Heart left ventricle (tissue), 13 donors: ENCODE results near the gene CLIP2.

Experiments
- POLR2A ChIP-seq, 2 donors: fragments of 450-650 bp; IDR thresholded peaks; one replicate each; pipeline ENCODE4 v1.6.1; 2017; ENCODE audit warnings: antibody characterized with exemption in 2 of 2, mild to moderate bottlenecking in 2 of 2, moderate library complexity in 2 of 2
- TF ChIP-seq, protein P1 (sequence below), 12 donors: fragments of 200-600 bp; sonication (generic) in 4 of 12; IDR thresholded peaks; one replicate each; pipeline versions ENCODE4 v1.5.0 to v1.8.0; 2018 to 2022; ENCODE audit warnings: antibody characterized with exemption in 12 of 12, mild to moderate bottlenecking in 5 of 12
- donor health status: ischemic (EF 13 %, LVEDD 7.1; RV severe dilation, severe dysfunction).
- donor health status: DM: no; HTN: yes; CAD: no.
- donor health status: DM: no; HTN: no; CAD: no.
- donor health status: ischemic (EF 25% LVEDD 6.9; RV normal size, moderate dysfunction).
- donor health status: ischemic (EF 25% LVEDD 5.7; RV mildly dilated, moderate dysfunction).
- donor health status: ischemic (EF 35%, LVEDD 5.7; RV mildly dilated, moderate dysfunction).
- donor health status: nonischemic (EF 11% LVEDD 7.7; RV severe dilation, severe dysfunction).
- donor health status: DM: yes; HTN: yes; CAD: no.
- donor health status: PGD.
- donor health status: ischemic (EF 29% LVEDD 5.4; RV normal size, mild dysfunction).
- donor health status: nonischemic (EF 23%, LVEDD 6.1; RV moderate dilation, normal function).

DNA sequence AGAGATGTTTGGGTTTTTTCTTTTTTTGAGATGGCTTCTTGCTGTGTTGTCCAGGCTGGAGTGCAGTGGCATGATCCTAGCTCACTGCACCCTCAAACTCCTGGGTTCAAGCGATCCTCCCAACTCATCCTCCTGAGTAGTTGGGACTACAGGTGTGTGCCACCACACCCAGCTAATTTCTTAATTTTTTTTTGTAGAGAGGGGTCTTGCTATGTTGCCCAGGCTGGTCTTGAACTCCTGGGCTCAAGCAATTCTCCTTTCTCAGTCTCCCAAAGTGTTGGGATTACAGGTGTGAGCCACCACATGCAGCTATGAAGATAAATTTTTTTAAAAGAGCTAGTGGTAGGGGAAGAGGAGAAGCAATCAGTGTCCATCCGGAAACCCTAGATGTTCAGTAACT, 56.8 kb downstream of the CLIP2 start:
- TF ChIP-seq POLR2A (IDR thresholded peaks at IDR 0.05), result no peak
- TF ChIP-seq, protein P1, sequence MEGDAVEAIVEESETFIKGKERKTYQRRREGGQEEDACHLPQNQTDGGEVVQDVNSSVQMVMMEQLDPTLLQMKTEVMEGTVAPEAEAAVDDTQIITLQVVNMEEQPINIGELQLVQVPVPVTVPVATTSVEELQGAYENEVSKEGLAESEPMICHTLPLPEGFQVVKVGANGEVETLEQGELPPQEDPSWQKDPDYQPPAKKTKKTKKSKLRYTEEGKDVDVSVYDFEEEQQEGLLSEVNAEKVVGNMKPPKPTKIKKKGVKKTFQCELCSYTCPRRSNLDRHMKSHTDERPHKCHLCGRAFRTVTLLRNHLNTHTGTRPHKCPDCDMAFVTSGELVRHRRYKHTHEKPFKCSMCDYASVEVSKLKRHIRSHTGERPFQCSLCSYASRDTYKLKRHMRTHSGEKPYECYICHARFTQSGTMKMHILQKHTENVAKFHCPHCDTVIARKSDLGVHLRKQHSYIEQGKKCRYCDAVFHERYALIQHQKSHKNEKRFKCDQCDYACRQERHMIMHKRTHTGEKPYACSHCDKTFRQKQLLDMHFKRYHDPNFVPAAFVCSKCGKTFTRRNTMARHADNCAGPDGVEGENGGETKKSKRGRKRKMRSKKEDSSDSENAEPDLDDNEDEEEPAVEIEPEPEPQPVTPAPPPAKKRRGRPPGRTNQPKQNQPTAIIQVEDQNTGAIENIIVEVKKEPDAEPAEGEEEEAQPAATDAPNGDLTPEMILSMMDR (IDR thresholded peaks at IDR 0.05), result no peak
